GM19025 (cell line): ENCODE data around the gene DNHD1.

ENCODE experiments used
- ATAC-seq: cut with Tn5 transposase; IDR thresholded peaks from one replicate; pipeline ENCODE4 v1.9.1; 2021; ENCODE audit warnings: mild to moderate bottlenecking, low read depth, moderate library complexity; ENCODE audit not compliant: unreplicated experiment

DNHD1 gene

GRCh38 chr11:6586434-6587359 is 89.6 kb downstream of the DNHD1 start:
- no peak for ATAC-seq

GRCh38 chr11:6587360-6587953 is 90.4 kb downstream of the DNHD1 start:
- no peak for ATAC-seq

- no peak for ATAC-seq
These were observed 90.9 kb downstream of the DNHD1 start for GRCh38 chr11:6588018-6588417.

GRCh38 chr11:6594142-6594768 is 97.2 kb downstream of the DNHD1 start:
- no peak for ATAC-seq

GRCh38 chr11:6596239-6596877 is 99.3 kb downstream of the DNHD1 start:
- ATAC-seq, result no peak

GRCh38 chr11:6598555-6598954 is 101.5 kb downstream of the DNHD1 start:
- no peak for ATAC-seq

- no peak for ATAC-seq
These were observed 102.4 kb downstream of the DNHD1 start for GRCh38 chr11:6599449-6599848.

- ATAC-seq, result no peak
These were observed 102.9 kb downstream of the DNHD1 start for GRCh38 chr11:6599881-6600390.

- no peak for ATAC-seq
These were observed 104.0 kb downstream of the DNHD1 start for GRCh38 chr11:6601041-6601461.

- no peak for ATAC-seq
These were observed 105.2 kb downstream of the DNHD1 start for GRCh38 chr11:6602096-6602940.

- peak; percentile 78 for ATAC-seq
These were observed 106.4 kb downstream of the DNHD1 start, which contains the start of the genes ILK and RRP8 for GRCh38 chr11:6603287-6604080. Gene ILK (plus strand): TSS chr11:6603774. CDS start chr11:6604272, 498 bp downstream. Gene RRP8 (minus strand): TSS chr11:6603616. CDS start chr11:6603502, 114 bp downstream.

- peak; percentile 24 for ATAC-seq
These were observed 107.1 kb downstream of the DNHD1 start for GRCh38 chr11:6604081-6604626.

GRCh38 chr11:6604790-6605189 is 107.7 kb downstream of the DNHD1 start:
- ATAC-seq, result no peak

- peak; percentile 33 for ATAC-seq
These were observed 109.5 kb downstream of the DNHD1 start for GRCh38 chr11:6606471-6607189.

- no peak for ATAC-seq
These were observed 110.2 kb downstream of the DNHD1 start for GRCh38 chr11:6607190-6607795.

GRCh38 chr11:6608011-6608410 is 110.9 kb downstream of the DNHD1 start:
- ATAC-seq, result no peak

GRCh38 chr11:6608726-6609501 is 111.8 kb downstream of the DNHD1 start:
- ATAC-seq, result no peak
